CD8-positive, alpha-beta memory T cell (primary cell): ENCODE results near the gene GANAB. TPM values are rescaled to one million over a fixed set of nuclear protein-coding genes. Genes with fewer than 3 reads are reported as not detected.
"Not testable (repeated sequence)": the region's sequence is repeated elsewhere in the genome, so short reads cannot be mapped to it uniquely, and the experiment has no call there.

Experiments
- CTCF ChIA-PET: fragments of 350-600 bp; sonication (Branson Sonifier 250); formaldehyde crosslinking; loops from one replicate; lab custom pipeline; 2021; ENCODE audit warnings: antibody characterized with exemption; lab: Charles Lee
- POLR2A ChIA-PET: fragments of 350-600 bp; sonication (Branson Sonifier 250); formaldehyde crosslinking; loops from one replicate; lab custom pipeline; 2021; ENCODE audit warnings: antibody characterized with exemption; lab: Charles Lee
- DNase-seq, 5 donors: peaks; one replicate each; pipeline versions ENCODE4 v3.0.0 to v3.0.0-alpha.2; 2020 to 2022; ENCODE audit warnings: mixed read lengths in 1 of 5
- H3K27ac ChIP-seq: one replicate; pipeline ENCODE4 v1.7.0; 2013; ENCODE audit warnings: low read depth, mild to moderate bottlenecking, low read length, moderate library complexity
- H3K27me3 ChIP-seq: 2 replicates; pipeline ENCODE4 v1.7.0; 2013; ENCODE audit warnings: low read length, mild to moderate bottlenecking; ENCODE audit not compliant: insufficient read depth, poor library complexity, severe bottlenecking
- H3K36me3 ChIP-seq: 2 replicates; pipeline ENCODE4 v1.7.0; 2013; ENCODE audit warnings: mild to moderate bottlenecking, low read length, moderate library complexity; ENCODE audit not compliant: insufficient read depth
- H3K4me1 ChIP-seq: 2 replicates; pipeline ENCODE4 v1.7.0; 2013; ENCODE audit warnings: mild to moderate bottlenecking, low read length, moderate library complexity; ENCODE audit not compliant: insufficient read depth
- H3K4me3 ChIP-seq: 2 replicates; pipeline ENCODE4 v1.7.0; 2013; ENCODE audit warnings: mild to moderate bottlenecking, low read length
- H3K9me3 ChIP-seq: 2 replicates; pipeline ENCODE4 v1.7.0; 2013; ENCODE audit warnings: mild to moderate bottlenecking, low read length
- H3K27ac Mint-ChIP-seq, 8 donors: one replicate each; pipeline ENCODE4 v1.8.0; 2020 to 2021; ENCODE audit warnings: mixed read lengths in 8 of 8, mild to moderate bottlenecking in 6 of 8, inconsistent platforms in 3 of 8, moderate library complexity in 3 of 8
- H3K27me3 Mint-ChIP-seq, 2 donors: one replicate each; pipeline ENCODE4 v1.8.0; 2020 to 2021; ENCODE audit warnings: mixed read lengths in 2 of 2, mild to moderate bottlenecking in 1 of 2, moderate library complexity in 1 of 2
- H3K36me3 Mint-ChIP-seq, 3 donors: one replicate each; pipeline ENCODE4 v1.8.0; 2020 to 2021; ENCODE audit warnings: mixed read lengths in 3 of 3, inconsistent platforms in 1 of 3, mild to moderate bottlenecking in 1 of 3
- H3K4me1 Mint-ChIP-seq, 3 donors: one replicate each; pipeline ENCODE4 v1.8.0; 2020 to 2021; ENCODE audit warnings: mixed read lengths in 3 of 3, inconsistent platforms in 1 of 3, mild to moderate bottlenecking in 1 of 3
- H3K4me3 Mint-ChIP-seq, 7 donors: one replicate each; pipeline ENCODE4 v1.8.0; 2020 to 2021; ENCODE audit warnings: mixed read lengths in 7 of 7, mild to moderate bottlenecking in 6 of 7, moderate library complexity in 4 of 7, inconsistent platforms in 2 of 7
- H3K9me3 Mint-ChIP-seq, 5 donors: one replicate each; pipeline ENCODE4 v1.8.0; 2020 to 2022; ENCODE audit warnings: mixed read lengths in 5 of 5, mild to moderate bottlenecking in 3 of 5, moderate library complexity in 2 of 5, inconsistent platforms in 1 of 5
- polyA plus RNA-seq: library from polyadenylated mRNA; unstranded; fragments of 300-500 nt; fragmentation: Illumina TruSeq; gene quantifications from one replicate; pipeline ENCODE4 v1.2.3, GENCODE V29; 2021
- total RNA-seq, 2 experiments: library from RNA; stranded (reverse); gene quantifications; one replicate each; pipeline ENCODE4 v1.2.3, GENCODE V29; 2021

GANAB gene
- total and polyA plus RNA-seq, 3 experiments from 2014 or later = 164 to 219 (median 213) TPM

- H3K27ac Mint-ChIP-seq = peak overlapping the region; percentile 84 to 99 (median 97)
- H3K4me1 Mint-ChIP-seq = peaks cover 46 to 79% (median 70%) of the 10 kb centered on the region in 3 donors
- peaks cover 13 to 72% (median 22%) of the 10 kb centered on the region in 3 donors for H3K36me3 Mint-ChIP-seq
- peaks cover 52% of the 10 kb centered on the region for H3K36me3 ChIP-seq
- H3K27me3 ChIP-seq = no peaks in the 10 kb centered on the region
- H3K4me1 ChIP-seq = peaks cover 52% of the 10 kb centered on the region
- peaks cover 0 to 3% of the 10 kb centered on the region in 2 donors for H3K27me3 Mint-ChIP-seq
- CTCF ChIA-PET = interaction anchor here (0.7 to 5.1 kb wide), 21 partner anchors 8 to 312 kb away, joined by 3 to 46 read pairs (median 7); partner anchors contain the start of genes B3GAT3, C11orf98, CSKMT and EEF1G
- peak overlapping the region; percentile 59 to 94 (median 72) for H3K4me3 Mint-ChIP-seq
- no peaks in the 10 kb centered on the region for H3K9me3 Mint-ChIP-seq
- POLR2A ChIA-PET = interaction anchor here (0.6 to 3.3 kb wide), 10 partner anchors 15 to 1511 kb away, joined by 3 to 71 read pairs (median 12); partner anchors contain the start of genes B3GAT3, C11orf98, CSKMT and EML3
- H3K27ac ChIP-seq = no peak overlapping the region
- no peak overlapping the region for H3K4me3 ChIP-seq
- no peaks in the 10 kb centered on the region for H3K9me3 ChIP-seq
- peak; percentile 65 to 87 (median 69) for DNase-seq
Measured at GRCh38 chr11:62593434-62594044, 52.9 kb downstream of the GANAB start.

- Mint-ChIP-seq H3K36me3 (peaks cover 11 to 72% (median 20%) of the 10 kb centered on the region in 3 donors), H3K4me1 (peaks cover 41 to 75% (median 64%) of the 10 kb centered on the region in 3 donors), H3K9me3 (no peaks in the 10 kb centered on the region), H3K27ac (peak overlapping the region in 7 of 8 donors; percentile 64 to 99 (median 98)), H3K27me3 (peaks cover 0 to 3% of the 10 kb centered on the region in 2 donors), H3K4me3 (peak overlapping the region in 2 of 7 donors; percentile 5 to 72)
- H3K9me3 ChIP-seq = no peaks in the 10 kb centered on the region
- ChIA-PET CTCF (interaction anchor here (0.7 to 5.1 kb wide), 24 partner anchors 8 to 312 kb away, joined by 3 to 46 read pairs (median 8); partner anchors contain the start of genes B3GAT3, C11orf98, CSKMT and EEF1G), POLR2A (interaction anchor here (0.5 to 3.3 kb wide), 13 partner anchors 10 to 1511 kb away, joined by 3 to 71 read pairs (median 8); partner anchors contain the start of genes B3GAT3, C11orf98, CSKMT and EML3)
- no peak for DNase-seq
- no peaks in the 10 kb centered on the region for H3K27me3 ChIP-seq
- H3K36me3 ChIP-seq = peaks cover 48% of the 10 kb centered on the region
- peak overlapping the region; percentile 92 for H3K27ac ChIP-seq
- H3K4me3 ChIP-seq = no peak overlapping the region
- H3K4me1 ChIP-seq = peaks cover 47% of the 10 kb centered on the region
Measured at GRCh38 chr11:62592989-62593421, 53.4 kb downstream of the GANAB start.

DNA sequence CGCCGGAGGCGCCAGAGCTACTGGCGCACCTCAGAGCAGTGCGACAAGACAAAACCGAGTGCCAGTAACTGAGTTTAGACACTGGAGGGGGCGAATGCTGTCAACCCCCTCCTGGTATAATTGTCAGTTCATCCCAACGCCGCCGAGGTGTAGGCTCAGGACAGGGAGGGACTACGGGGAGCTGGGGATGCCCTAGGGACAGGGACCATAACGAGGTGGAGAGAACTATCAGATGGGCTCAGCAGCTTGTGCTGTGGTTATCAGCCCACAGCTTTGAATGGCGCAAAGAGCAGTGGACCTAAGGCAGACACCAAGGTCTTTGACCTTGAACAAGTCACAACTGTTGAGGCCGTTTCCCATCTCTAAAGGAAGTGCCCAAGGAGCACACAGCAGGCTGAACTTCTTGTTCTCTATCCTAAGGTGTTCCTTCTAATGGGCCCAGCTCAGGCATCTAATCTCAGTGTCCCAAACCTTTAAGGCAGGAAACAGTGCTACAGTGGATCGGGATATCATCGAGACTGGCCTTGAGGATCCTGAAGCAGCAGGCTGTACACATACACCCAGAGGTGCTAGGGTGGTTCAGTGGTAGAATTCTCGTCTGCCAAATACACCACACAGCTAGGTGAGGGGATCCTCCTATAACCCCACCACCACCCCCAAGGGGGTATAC, 54.1 kb downstream of the GANAB start:
- peaks cover 7 to 72% (median 14%) of the 10 kb centered on the region in 3 donors for H3K36me3 Mint-ChIP-seq
- H3K4me3 ChIP-seq = peak overlapping the region; percentile 78
- ChIA-PET CTCF (interaction anchor here (0.6 to 5.1 kb wide), 53 partner anchors 7 to 289 kb away, joined by 3 to 46 read pairs (median 5); partner anchors contain the start of genes B3GAT3, C11orf98, CSKMT and EEF1G), POLR2A (interaction anchor here (0.5 to 3.3 kb wide), 32 partner anchors 8 to 1512 kb away, joined by 3 to 71 read pairs (median 8); partner anchors contain the start of genes B3GAT3, BSCL2, C11orf98 and CSKMT)
- H3K4me3 Mint-ChIP-seq = peak overlapping the region; percentile 84 to 98 (median 95)
- H3K9me3 ChIP-seq = no peaks in the 10 kb centered on the region
- peak overlapping the region; percentile 84 to 99 (median 98) for H3K27ac Mint-ChIP-seq
- H3K36me3 ChIP-seq = peaks cover 48% of the 10 kb centered on the region
- no peaks in the 10 kb centered on the region for H3K27me3 ChIP-seq
- peaks cover 38 to 74% (median 59%) of the 10 kb centered on the region in 3 donors for H3K4me1 Mint-ChIP-seq
- peaks cover 43% of the 10 kb centered on the region for H3K4me1 ChIP-seq
- H3K9me3 Mint-ChIP-seq = no peaks in the 10 kb centered on the region
- peaks cover 0 to 3% of the 10 kb centered on the region in 2 donors for H3K27me3 Mint-ChIP-seq
- no peak for DNase-seq
- peak overlapping the region; percentile 92 for H3K27ac ChIP-seq

GRCh38 chr11:62591448-62592145, 54.8 kb downstream of the GANAB start, which contains the start of gene TUT1:
TSS of gene TUT1 (minus strand) at chr11:62591523. CDS start at chr11:62591485, 38 bp downstream.
- Histone ChIP-seq H3K36me3 (peaks cover 44% of the 10 kb centered on the region), H3K27ac (peak within 1 kb of the TSS; percentile 92), H3K4me1 (peaks cover 41% of the 10 kb centered on the region), H3K9me3 (no peaks in the 10 kb centered on the region), H3K27me3 (no peaks in the 10 kb centered on the region), H3K4me3 (peak within 1 kb of the TSS; percentile 83)
- Mint-ChIP-seq H3K4me3 (peak within 1 kb of the TSS; percentile 84 to 98 (median 95)), H3K4me1 (peaks cover 36 to 71% (median 59%) of the 10 kb centered on the region in 3 donors), H3K27ac (peak within 1 kb of the TSS; percentile 84 to 99 (median 98)), H3K27me3 (peaks cover 0 to 3% of the 10 kb centered on the region in 2 donors), H3K36me3 (peaks cover 7 to 72% (median 11%) of the 10 kb centered on the region in 3 donors), H3K9me3 (no peaks in the 10 kb centered on the region)
- POLR2A ChIA-PET = interaction anchor here (0.5 to 3.3 kb wide), 37 partner anchors 9 to 265 kb away, joined by 3 to 71 read pairs (median 7); partner anchors contain the start of genes B3GAT3, BSCL2, C11orf98 and CSKMT
- CTCF ChIA-PET = interaction anchor here (0.6 to 5.1 kb wide), 52 partner anchors 8 to 289 kb away, joined by 3 to 46 read pairs (median 5); partner anchors contain the start of genes B3GAT3, C11orf98, CSKMT and EEF1G
- peak; percentile 91 to 98 (median 97) for DNase-seq

- H3K4me1 ChIP-seq = peaks cover 40% of the 10 kb centered on the region
- no peak overlapping the region for H3K4me3 ChIP-seq
- POLR2A ChIA-PET = interaction anchor here (1.1 to 1.9 kb wide), 2 partner anchors 12 to 14 kb away, joined by 3 to 6 read pairs; no protein-coding TSS in a partner anchor
- H3K4me1 Mint-ChIP-seq = peaks cover 27 to 61% (median 41%) of the 10 kb centered on the region in 3 donors
- H3K27me3 ChIP-seq = no peaks in the 10 kb centered on the region
- H3K9me3 Mint-ChIP-seq = no peaks in the 10 kb centered on the region
- peaks cover 0 to 3% of the 10 kb centered on the region in 2 donors for H3K27me3 Mint-ChIP-seq
- peak overlapping the region in 3 of 7 donors; percentile 74 to 91 (median 82) for H3K4me3 Mint-ChIP-seq
- no peaks in the 10 kb centered on the region for H3K9me3 ChIP-seq
- H3K27ac Mint-ChIP-seq = peak overlapping the region in 6 of 8 donors; percentile 23 to 99 (median 88)
- DNase-seq = no peak
- H3K27ac ChIP-seq = no peak overlapping the region
- peaks cover 25% of the 10 kb centered on the region for H3K36me3 ChIP-seq
- CTCF ChIA-PET = interaction anchor here (1.2 to 2.0 kb wide), 4 partner anchors 15 to 76 kb away, joined by 3 to 6 read pairs (median 3); partner anchors contain the start of genes C11orf98, CSKMT and EEF1G
- peaks cover 0 to 54% (median 6%) of the 10 kb centered on the region in 3 donors for H3K36me3 Mint-ChIP-seq
Measured at GRCh38 chr11:62588966-62589637, 57.3 kb downstream of the GANAB start.

DNA sequence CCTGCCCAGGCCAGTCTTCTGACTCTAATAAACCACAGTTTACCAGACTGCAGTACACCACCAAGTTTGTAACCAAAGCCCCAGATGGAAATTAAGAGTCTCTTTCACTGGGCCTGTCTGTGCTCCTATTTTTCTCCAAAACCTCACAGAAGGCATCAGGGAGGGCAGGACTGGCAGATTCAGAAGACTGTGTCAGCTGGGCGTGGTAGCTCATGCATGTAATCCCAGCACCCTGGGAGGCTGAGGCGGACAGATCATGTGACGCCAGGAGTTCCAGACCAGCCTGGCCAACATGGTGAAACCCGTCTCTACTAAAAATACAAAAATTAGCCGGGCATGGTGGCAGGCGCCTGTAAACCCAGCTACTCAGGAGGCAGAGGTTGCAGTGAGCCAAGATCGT, 61.1 kb downstream of the GANAB start:
- H3K27me3 ChIP-seq, H3K27ac ChIP-seq, H3K27ac Mint-ChIP-seq, H3K9me3 Mint-ChIP-seq, H3K9me3 ChIP-seq, H3K27me3 Mint-ChIP-seq, H3K4me3 Mint-ChIP-seq, POLR2A ChIA-PET, H3K4me3 ChIP-seq, DNase-seq: not testable (repeated sequence)
- peaks cover 42% of the 10 kb centered on the region for H3K36me3 ChIP-seq
- Mint-ChIP-seq H3K4me1 (peaks cover 6 to 29% (median 6%) of the 10 kb centered on the region in 3 donors), H3K36me3 (peaks cover 0 to 53% (median 7%) of the 10 kb centered on the region in 3 donors)
- CTCF ChIA-PET = interaction anchor here (1.2 kb wide), 1 partner anchor 12 kb away, joined by 3 read pairs; the partner anchor contains the start of gene EEF1G
- H3K4me1 ChIP-seq = peaks cover 14% of the 10 kb centered on the region
